ENCODE measurements around the gene SLC22A23. TPM values are rescaled to one million over a fixed set of nuclear protein-coding genes. Genes with fewer than 3 reads are reported as not detected.
A peak's percentile ranks its signal among the peaks of the same experiment; 100 is the strongest.

SLC22A23 gene
- total RNA-seq, 1 donor = 18.1 TPM

GRCh38 chr6:3290931-3291211 lies 166.0 kb downstream of the SLC22A23 start:
- no peaks in the 10 kb centered on the region for H3K9me3 ChIP-seq (ENCODE audit: low read depth, low read length)

GRCh38 chr6:3290149-3290930 lies 166.5 kb downstream of the SLC22A23 start:
- Histone ChIP-seq H3K4me3 (ENCODE audit: insufficient read depth, low read length) (no peak overlapping the region), H3K9me3 (ENCODE audit: low read depth, low read length) (no peaks in the 10 kb centered on the region), H3K27me3 (ENCODE audit: insufficient read depth, low read length) (no peaks in the 10 kb centered on the region), H3K4me1 (ENCODE audit: insufficient read depth, low read length) (peaks cover 3% of the 10 kb centered on the region), H3K27ac (ENCODE audit: low read depth, low read length) (no peak overlapping the region), H2AFZ (ENCODE audit: low read length) (no peak overlapping the region), H3K4me2 (ENCODE audit: insufficient read depth, low read length) (no peak overlapping the region), H3K36me3 (ENCODE audit: insufficient read depth, low read length) (no peaks in the 10 kb centered on the region), H4K20me1 (ENCODE audit: insufficient read depth, low read length) (no peaks in the 10 kb centered on the region), H3K79me2 (ENCODE audit: insufficient read depth, low read length) (no peaks in the 10 kb centered on the region)
- peak; percentile 30 for DNase-seq (ENCODE audit: insufficient read length, low spot score, missing footprints)
- no peak for TF ChIP-seq CTCF (IDR thresholded peaks at IDR 0.05; ENCODE audit: extremely low read depth, low read depth, low read length)

More at GRCh38 chr6:3290931-3291211, 166.0 kb downstream of the SLC22A23 start:
- no peaks in the 10 kb centered on the region for H3K27me3 ChIP-seq (ENCODE audit: insufficient read depth, low read length)
- peaks cover 3% of the 10 kb centered on the region for H3K4me1 ChIP-seq (ENCODE audit: insufficient read depth, low read length)
- H3K36me3 ChIP-seq (ENCODE audit: insufficient read depth, low read length) = no peaks in the 10 kb centered on the region
- TF ChIP-seq CTCF (IDR thresholded peaks at IDR 0.05; ENCODE audit: extremely low read depth, low read depth, low read length) = no peak
- H3K27ac ChIP-seq (ENCODE audit: low read depth, low read length) = no peak overlapping the region
- no peaks in the 10 kb centered on the region for H3K79me2 ChIP-seq (ENCODE audit: insufficient read depth, low read length)
- no peak overlapping the region for H2AFZ ChIP-seq (ENCODE audit: low read length)
- DNase-seq (ENCODE audit: insufficient read length, low spot score, missing footprints) = peak; percentile 30
- H3K4me2 ChIP-seq (ENCODE audit: insufficient read depth, low read length) = no peak overlapping the region
- H4K20me1 ChIP-seq (ENCODE audit: insufficient read depth, low read length) = no peaks in the 10 kb centered on the region
- no peak overlapping the region for H3K4me3 ChIP-seq (ENCODE audit: insufficient read depth, low read length)

GRCh38 chr6:3289664-3290055 lies 167.2 kb downstream of the SLC22A23 start:
- Histone ChIP-seq H4K20me1 (ENCODE audit: insufficient read depth, low read length) (no peaks in the 10 kb centered on the region), H3K4me3 (ENCODE audit: insufficient read depth, low read length) (no peak overlapping the region), H3K27ac (ENCODE audit: low read depth, low read length) (no peak overlapping the region), H3K27me3 (ENCODE audit: insufficient read depth, low read length) (no peaks in the 10 kb centered on the region), H3K79me2 (ENCODE audit: insufficient read depth, low read length) (no peaks in the 10 kb centered on the region), H3K4me2 (ENCODE audit: insufficient read depth, low read length) (no peak overlapping the region), H3K9me3 (ENCODE audit: low read depth, low read length) (no peaks in the 10 kb centered on the region), H3K4me1 (ENCODE audit: insufficient read depth, low read length) (peaks cover 3% of the 10 kb centered on the region), H2AFZ (ENCODE audit: low read length) (no peak overlapping the region), H3K36me3 (ENCODE audit: insufficient read depth, low read length) (peaks cover 5% of the 10 kb centered on the region)
- no peak for TF ChIP-seq CTCF (IDR thresholded peaks at IDR 0.05; ENCODE audit: extremely low read depth, low read depth, low read length)
- DNase-seq (ENCODE audit: insufficient read length, low spot score, missing footprints) = peak; percentile 15

GRCh38 chr6:3288711-3289663 lies 167.9 kb downstream of the SLC22A23 start:
- Histone ChIP-seq H3K9me3 (ENCODE audit: low read depth, low read length) (no peaks in the 10 kb centered on the region), H3K36me3 (ENCODE audit: insufficient read depth, low read length) (peaks cover 5% of the 10 kb centered on the region), H4K20me1 (ENCODE audit: insufficient read depth, low read length) (no peaks in the 10 kb centered on the region), H3K27ac (ENCODE audit: low read depth, low read length) (no peak overlapping the region), H3K4me2 (ENCODE audit: insufficient read depth, low read length) (no peak overlapping the region), H3K4me1 (ENCODE audit: insufficient read depth, low read length) (peaks cover 3% of the 10 kb centered on the region), H3K4me3 (ENCODE audit: insufficient read depth, low read length) (no peak overlapping the region), H3K79me2 (ENCODE audit: insufficient read depth, low read length) (no peaks in the 10 kb centered on the region), H3K27me3 (ENCODE audit: insufficient read depth, low read length) (no peaks in the 10 kb centered on the region), H2AFZ (ENCODE audit: low read length) (no peak overlapping the region)
- no peak for TF ChIP-seq CTCF (IDR thresholded peaks at IDR 0.05; ENCODE audit: extremely low read depth, low read depth, low read length)
- DNase-seq (ENCODE audit: insufficient read length, low spot score, missing footprints) = peak; percentile 76

Data from osteoblast (primary cell).